Neural progenitor cell (in vitro differentiated cells): ENCODE data around the gene PDF.

Experiments used
- EZH2phosphoT487 ChIP-seq: fragments of 200-600 bp; sonication (generic); IDR thresholded peaks from 2 replicates; pipeline ENCODE4 v1.6.1; 2017; ENCODE audit warnings: antibody characterized with exemption
- TF ChIP-seq, protein P1 (sequence below): fragments of 200-600 bp; sonication (generic); IDR thresholded peaks from 2 replicates; pipeline ENCODE4 v1.5.1; 2017; ENCODE audit warnings: antibody characterized with exemption, mild to moderate bottlenecking

DNA sequence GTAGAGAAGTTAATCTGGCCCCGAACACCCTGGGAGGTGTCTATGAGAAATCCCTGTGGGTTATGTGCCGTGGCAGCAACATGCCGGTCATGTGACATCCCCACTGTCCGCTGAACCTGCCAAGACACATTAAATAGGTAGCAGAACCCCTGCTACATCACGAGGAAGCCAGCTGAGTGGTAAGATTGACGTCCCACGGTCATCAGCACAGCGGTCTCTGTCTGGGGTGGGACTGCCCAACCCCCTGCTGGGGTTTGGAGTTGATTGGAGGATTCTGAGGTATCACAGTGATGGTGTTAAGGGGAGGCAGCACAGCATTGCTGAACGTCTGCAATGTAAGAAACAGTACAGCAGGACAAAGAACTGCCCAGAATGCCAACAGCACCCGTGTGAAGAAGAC is 19.1 kb upstream of the PDF start:
- no peak for TF ChIP-seq EZH2phosphoT487
- TF ChIP-seq, protein P1, sequence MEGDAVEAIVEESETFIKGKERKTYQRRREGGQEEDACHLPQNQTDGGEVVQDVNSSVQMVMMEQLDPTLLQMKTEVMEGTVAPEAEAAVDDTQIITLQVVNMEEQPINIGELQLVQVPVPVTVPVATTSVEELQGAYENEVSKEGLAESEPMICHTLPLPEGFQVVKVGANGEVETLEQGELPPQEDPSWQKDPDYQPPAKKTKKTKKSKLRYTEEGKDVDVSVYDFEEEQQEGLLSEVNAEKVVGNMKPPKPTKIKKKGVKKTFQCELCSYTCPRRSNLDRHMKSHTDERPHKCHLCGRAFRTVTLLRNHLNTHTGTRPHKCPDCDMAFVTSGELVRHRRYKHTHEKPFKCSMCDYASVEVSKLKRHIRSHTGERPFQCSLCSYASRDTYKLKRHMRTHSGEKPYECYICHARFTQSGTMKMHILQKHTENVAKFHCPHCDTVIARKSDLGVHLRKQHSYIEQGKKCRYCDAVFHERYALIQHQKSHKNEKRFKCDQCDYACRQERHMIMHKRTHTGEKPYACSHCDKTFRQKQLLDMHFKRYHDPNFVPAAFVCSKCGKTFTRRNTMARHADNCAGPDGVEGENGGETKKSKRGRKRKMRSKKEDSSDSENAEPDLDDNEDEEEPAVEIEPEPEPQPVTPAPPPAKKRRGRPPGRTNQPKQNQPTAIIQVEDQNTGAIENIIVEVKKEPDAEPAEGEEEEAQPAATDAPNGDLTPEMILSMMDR = no peak
